HG02981 (cell line): ENCODE measurements around the gene SLC1A2.

Experiments used
- ATAC-seq: cut with Tn5 transposase; IDR thresholded peaks from one replicate; pipeline ENCODE4 v1.9.1; 2021; ENCODE audit warnings: mild to moderate bottlenecking, moderate library complexity; ENCODE audit not compliant: unreplicated experiment

SLC1A2 gene

GRCh38 chr11:35377262-35377661 is 42.1 kb downstream of the SLC1A2 start:
- ATAC-seq = no peak

DNA sequence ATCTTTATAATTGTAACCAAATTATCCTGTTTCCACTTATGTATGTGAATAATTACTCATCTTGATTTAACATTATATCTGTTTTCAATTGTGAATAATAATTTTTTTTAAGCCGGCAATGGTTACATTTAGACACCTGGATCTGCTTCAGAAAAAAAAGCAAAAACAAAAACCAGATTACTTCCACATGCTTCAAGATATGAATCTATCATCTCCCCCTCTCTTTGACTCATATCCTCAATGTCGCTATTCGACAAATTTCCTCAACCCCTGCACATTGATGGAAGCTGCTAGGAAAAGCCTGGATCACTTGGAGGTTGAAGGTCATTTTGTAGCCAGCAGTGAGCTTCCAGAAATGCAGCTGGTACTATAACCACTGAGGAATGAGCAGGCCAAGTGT is 42.7 kb downstream of the SLC1A2 start:
- no peak for ATAC-seq

DNA sequence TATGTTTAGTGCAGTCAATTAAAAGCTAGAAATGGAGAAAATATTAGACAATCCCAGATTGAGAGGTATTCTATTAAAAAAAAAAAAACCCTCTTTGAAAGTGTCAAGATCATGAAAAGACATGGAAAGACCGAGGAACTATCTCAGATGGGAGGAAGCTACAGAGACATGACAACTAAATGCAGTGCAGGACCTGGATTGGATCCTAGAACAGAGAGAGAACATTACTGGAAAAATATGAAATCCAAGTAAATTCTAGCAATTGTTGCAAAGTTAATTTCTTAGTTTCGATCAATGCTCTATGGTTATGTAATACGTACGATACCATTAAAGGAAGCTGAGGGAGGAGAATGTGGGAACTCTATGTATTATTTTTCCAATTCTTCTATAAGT is 43.2 kb downstream of the SLC1A2 start:
- ATAC-seq = no peak

DNA sequence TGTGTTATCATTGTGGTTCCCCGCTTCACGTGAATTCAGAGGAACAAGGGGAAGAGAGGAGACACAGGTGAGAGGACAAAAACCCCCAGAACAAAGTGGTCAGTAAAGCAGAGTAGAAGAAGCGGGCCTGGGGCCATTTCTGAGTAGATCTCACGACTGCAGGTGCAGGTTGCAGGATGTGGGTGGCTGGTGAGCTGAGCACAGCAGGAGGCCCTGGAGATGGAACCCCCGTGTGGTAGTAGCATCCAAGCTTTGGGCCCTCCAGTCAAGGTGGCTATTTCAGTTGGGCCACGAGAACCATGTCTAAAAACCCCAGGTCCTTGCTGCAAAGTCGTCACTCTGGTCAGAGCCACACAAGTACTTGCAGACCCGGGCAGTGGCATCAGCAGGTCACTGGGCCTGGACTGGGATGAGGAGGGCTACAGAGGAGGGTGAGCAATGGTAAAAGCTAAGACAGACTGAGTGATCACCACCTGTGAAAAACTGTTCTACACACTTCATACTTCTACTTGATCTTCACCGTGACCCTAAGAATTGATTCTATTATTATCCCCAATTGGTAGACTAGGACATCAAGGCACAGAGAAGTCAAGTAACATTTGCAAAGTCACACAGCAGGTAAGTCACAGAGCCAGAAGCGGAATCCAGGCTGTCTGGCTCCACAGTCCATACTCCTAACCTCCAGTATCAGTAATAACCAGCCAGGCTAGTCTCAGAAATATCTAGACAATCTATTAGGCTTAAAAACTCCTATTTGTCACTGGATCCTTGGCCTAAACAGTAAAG is 43.8 kb downstream of the SLC1A2 start:
- no peak for ATAC-seq

DNA sequence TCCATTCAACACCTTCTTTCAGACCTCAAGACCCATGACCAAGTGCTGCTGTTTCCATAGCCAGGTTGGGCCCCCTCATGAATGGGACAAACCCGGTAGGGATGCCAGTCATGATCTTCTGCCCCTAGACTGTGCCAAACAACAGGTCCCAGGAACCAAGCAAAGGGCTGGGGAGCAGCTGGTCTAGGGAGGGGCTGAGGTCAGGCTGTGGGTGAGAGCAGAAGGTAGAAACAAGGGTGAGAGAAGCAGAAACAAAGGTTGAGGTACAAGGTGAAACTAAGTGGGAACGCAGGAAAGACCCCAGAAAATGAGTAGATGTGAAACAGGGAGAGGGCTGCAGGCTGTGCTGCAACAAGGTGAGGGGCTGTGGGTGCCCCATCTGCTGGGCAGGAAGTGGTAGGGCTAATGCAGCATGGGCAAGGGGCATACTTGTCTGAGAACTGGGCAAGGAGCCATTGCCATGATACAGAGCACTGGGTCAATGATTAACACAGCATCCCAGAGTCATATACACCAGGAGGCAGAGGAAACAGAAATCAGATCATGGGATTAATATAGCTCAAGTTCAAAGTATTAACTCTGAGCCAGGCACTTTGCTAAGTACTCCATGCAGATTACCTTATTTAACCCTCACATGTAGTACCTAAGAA is 45.9 kb downstream of the SLC1A2 start:
- ATAC-seq = no peak

DNA sequence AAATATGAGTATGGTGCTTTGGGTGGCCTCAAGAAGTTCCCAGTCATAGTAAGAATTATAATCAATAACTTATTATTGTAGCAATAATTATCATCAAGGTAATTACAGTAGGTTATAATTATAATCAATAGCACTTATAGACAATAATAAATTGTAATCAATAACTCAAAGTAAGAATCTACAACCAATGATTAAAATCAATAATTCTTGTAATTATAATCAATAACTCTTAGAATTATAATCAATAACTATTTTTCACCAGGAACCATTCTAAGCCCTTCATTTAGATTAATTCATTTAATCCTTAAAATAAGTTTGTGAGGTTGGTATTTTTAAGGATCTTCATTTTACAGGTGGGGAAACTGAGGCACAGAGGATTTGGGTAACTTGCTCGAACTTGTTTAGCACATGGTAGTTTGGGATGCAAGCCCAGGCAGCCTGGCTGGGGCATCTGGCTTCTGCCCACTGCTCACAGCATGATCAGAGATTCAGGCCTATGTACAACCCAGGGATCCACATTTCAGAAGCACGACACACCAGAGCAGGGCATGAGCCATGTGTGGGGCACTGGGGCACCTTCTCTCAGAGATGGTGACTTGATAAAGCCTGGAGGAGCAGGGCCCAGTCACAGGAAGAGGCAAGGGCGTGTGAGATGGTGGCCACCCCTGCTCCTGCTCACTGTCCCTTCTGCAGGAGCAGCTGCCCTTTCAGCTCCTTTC is 46.6 kb downstream of the SLC1A2 start:
- ATAC-seq = no peak

DNA sequence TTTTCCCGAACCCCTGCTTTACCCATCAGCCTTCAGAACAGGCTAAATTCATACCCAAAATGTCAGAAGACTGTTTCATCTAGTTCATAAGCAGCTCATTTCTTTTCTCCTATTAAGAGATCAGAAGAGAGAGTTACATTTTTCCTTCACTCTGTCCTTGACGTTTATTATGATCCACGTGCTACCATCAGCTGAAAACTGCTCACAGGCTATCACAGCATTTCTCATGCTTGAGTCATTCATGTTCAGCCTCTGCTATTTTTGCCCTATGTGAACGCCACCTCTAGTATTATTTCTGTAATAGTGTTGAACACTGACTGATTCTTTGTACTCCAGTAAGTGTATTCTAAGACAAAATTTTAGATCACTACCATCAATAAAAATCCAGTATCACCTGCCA is 51.9 kb downstream of the SLC1A2 start:
- no peak for ATAC-seq

DNA sequence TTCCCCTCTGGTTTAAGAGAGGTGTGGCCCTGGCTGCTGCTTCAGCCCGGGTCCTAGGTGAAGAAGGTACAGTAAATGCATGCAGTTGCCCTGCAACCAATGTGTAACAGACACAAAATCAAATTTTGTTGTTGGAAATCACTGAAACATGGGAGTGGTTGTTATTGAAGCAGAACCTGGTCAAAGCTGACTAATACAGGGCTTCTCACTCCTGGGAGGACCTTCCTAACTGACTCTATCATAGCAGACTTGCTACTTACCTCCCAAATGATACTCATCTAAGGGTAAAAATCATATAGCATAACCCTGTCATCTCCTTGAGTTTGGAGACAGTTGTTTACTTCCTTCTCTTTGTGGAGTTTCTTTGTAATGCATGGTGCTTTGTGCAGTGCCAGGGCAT is 52.6 kb downstream of the SLC1A2 start:
- no peak for ATAC-seq

- ATAC-seq = no peak
Measured at GRCh38 chr11:35365961-35366360, 53.4 kb downstream of the SLC1A2 start.

GRCh38 chr11:35365395-35365794 is 54.0 kb downstream of the SLC1A2 start:
- ATAC-seq = no peak

- ATAC-seq = no peak
Measured at GRCh38 chr11:35363854-35364780, 55.2 kb downstream of the SLC1A2 start.

- no peak for ATAC-seq
Measured at GRCh38 chr11:35363246-35363801, 56.0 kb downstream of the SLC1A2 start.

DNA sequence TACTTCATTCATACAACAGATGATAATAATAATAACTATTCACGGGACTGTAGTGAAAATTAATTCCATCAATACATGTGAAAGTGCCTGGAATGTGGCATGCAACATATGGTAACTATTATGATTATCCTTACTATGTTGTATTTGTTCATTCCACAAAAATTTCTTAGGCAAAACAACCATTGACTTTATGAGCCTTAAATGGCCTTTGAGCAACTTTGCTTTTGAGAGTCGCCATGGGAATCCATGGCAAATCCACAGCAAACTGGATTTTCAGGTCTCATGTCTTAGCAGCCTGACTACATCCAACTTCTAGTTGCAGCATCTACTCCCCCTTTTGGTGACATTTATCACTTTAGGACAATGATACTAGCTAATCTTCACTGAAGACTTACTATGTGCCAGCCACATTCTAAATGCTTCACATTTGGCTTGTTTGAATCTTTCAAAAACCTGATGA is 56.8 kb downstream of the SLC1A2 start:
- ATAC-seq = no peak

DNA sequence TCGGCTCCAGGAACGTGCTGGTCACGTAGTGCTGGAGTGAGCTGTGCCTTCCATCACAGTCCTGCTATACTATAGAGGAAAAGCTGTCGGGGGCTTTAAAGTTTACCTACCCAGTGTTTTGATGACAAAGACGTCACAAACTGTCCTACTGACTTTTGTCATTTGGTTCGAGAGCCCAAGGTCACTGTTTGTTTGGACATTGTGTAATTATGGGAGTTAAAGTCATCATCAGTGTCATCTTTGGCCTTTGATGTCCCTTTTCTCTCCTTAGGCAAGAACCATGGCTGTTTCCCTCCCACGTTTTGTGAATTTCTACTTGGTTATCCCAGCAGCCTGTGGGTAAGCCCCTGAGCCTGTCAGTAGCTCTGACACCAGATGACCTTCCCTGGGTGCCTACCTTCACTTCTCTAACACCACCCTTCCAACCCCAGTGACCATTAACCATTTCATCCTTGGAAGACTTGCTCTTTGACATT is 59.3 kb downstream of the SLC1A2 start:
- ATAC-seq = no peak

GRCh38 chr11:35359321-35360054 is 59.9 kb downstream of the SLC1A2 start:
- no peak for ATAC-seq

GRCh38 chr11:35358391-35358790 is 61.0 kb downstream of the SLC1A2 start:
- no peak for ATAC-seq

DNA sequence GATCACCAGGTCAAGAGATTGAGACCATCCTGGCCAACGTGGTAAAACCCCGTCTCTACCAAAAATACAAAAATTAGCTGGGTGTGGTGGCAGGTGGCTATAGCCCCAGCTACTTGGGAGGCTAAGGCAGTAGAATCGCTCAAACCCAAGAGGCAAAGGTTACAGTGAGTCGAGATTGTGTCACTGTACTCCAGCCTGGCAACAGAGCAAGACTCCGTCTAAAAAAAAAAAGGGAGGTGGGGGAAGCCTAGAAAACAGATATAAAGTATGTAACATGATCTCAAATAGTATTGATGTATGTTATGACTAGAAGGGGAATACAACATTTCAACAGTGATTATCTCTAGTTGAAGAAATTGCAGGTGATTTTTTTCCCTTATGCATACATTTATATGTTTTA is 61.4 kb downstream of the SLC1A2 start:
- ATAC-seq = no peak

- no peak for ATAC-seq
Measured at GRCh38 chr11:35355102-35355749, 64.1 kb downstream of the SLC1A2 start.

DNA sequence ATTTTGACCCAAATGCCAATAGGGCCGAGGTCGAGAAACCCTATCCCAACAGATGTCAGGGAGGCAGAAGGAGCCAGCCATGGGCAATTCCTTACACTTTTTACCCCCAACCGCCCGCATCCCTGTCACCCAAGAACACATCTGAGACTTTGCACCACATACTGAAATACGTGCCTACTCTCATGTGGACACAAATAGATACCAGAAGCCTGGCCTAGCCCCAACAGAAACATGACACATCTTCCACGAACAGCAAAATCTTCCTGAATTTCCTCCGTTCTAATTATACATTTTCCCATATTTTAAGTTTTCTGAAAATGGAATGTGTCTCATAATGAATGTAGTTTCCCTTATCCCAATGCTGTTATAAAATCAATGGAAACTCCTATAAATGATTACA is 64.7 kb downstream of the SLC1A2 start:
- no peak for ATAC-seq
